GM21717 (cell line): ENCODE data around the gene PUSL1.

Source experiments
- ATAC-seq: cut with Tn5 transposase; IDR thresholded peaks from one replicate; pipeline ENCODE4 v1.9.1; 2021; ENCODE audit warnings: mild to moderate bottlenecking, moderate library complexity; ENCODE audit not compliant: unreplicated experiment

Gene PUSL1

GRCh38 chr1:1335792-1336248 lies 27.4 kb downstream of the PUSL1 start:
- no peak for ATAC-seq

- ATAC-seq = no peak
Observed at GRCh38 chr1:1336446-1336845, 28.0 kb downstream of the PUSL1 start.

- no peak for ATAC-seq
Observed at GRCh38 chr1:1336931-1337792, 28.8 kb downstream of the PUSL1 start.

GRCh38 chr1:1337793-1338147 lies 29.4 kb downstream of the PUSL1 start:
- ATAC-seq = no peak

- ATAC-seq = no peak
Observed at GRCh38 chr1:1338278-1338677, 29.9 kb downstream of the PUSL1 start.

- ATAC-seq = no peak
Observed at GRCh38 chr1:1340185-1340584, 31.8 kb downstream of the PUSL1 start.

GRCh38 chr1:1340791-1341548 lies 32.6 kb downstream of the PUSL1 start:
- ATAC-seq = no peak

- ATAC-seq = no peak
Observed at GRCh38 chr1:1341549-1342021, 33.2 kb downstream of the PUSL1 start.

GRCh38 chr1:1342061-1342562 lies 33.7 kb downstream of the PUSL1 start:
- ATAC-seq = no peak

GRCh38 chr1:1342584-1343115 lies 34.3 kb downstream of the PUSL1 start:
- ATAC-seq = no peak

- ATAC-seq = no peak
Observed at GRCh38 chr1:1343811-1344421, 35.5 kb downstream of the PUSL1 start.

- ATAC-seq = no peak
Observed at GRCh38 chr1:1344655-1345361, 36.4 kb downstream of the PUSL1 start.

GRCh38 chr1:1345384-1345783 lies 37.0 kb downstream of the PUSL1 start:
- ATAC-seq = no peak

GRCh38 chr1:1345860-1346500 lies 37.6 kb downstream of the PUSL1 start:
- no peak for ATAC-seq

- no peak for ATAC-seq
Observed at GRCh38 chr1:1346501-1346890, 38.1 kb downstream of the PUSL1 start.

GRCh38 chr1:1347026-1347595 lies 38.7 kb downstream of the PUSL1 start:
- no peak for ATAC-seq

- no peak for ATAC-seq
Observed at GRCh38 chr1:1347663-1348419, 39.4 kb downstream of the PUSL1 start.

- ATAC-seq = no peak
Observed at GRCh38 chr1:1348420-1349255, 40.2 kb downstream of the PUSL1 start.
